Tibial artery (tissue), 4 donors: Measurements from ENCODE around the gene RCHY1.

ENCODE experiments used
- DNase-seq, 2 donors: peaks; one replicate each; pipeline ENCODE4 v3.0.0-alpha.2; 2019
- H3K27ac ChIP-seq, 2 donors: fragments of 200-600 bp; sonication (generic) in 1 of 2; 1 replicate in 1 of 2; 2 replicates in 1 of 2; pipeline ENCODE4 v1.5.1; 2018 to 2019; ENCODE audit warnings: mild to moderate bottlenecking in 1 of 2
- H3K27me3 ChIP-seq, 2 donors: fragments of 200-600 bp; sonication (generic) in 1 of 2; one replicate each; pipeline versions ENCODE4 v1.5.1 to v1.6.0; 2016 to 2019
- H3K36me3 ChIP-seq, 3 donors: fragments of 200-600 bp; sonication (generic) in 2 of 3; one replicate each; pipeline ENCODE4 v1.5.1; 2016 to 2019; ENCODE audit warnings: mild to moderate bottlenecking in 2 of 3
- H3K4me1 ChIP-seq, 4 donors: fragments of 200-600 bp; sonication (generic) in 2 of 4; 1 replicate in 3 of 4; 2 replicates in 1 of 4; pipeline ENCODE4 v1.5.1; 2016 to 2019
- H3K4me3 ChIP-seq, 2 donors: fragments of 200-600 bp; sonication (generic) in 1 of 2; 1 replicate in 1 of 2; 2 replicates in 1 of 2; pipeline ENCODE4 v1.5.1; 2018 to 2019; ENCODE audit warnings: mild to moderate bottlenecking in 2 of 2
- H3K9me3 ChIP-seq, 3 donors: fragments of 200-600 bp; sonication (generic) in 1 of 3; one replicate each; pipeline ENCODE4 v1.5.1; 2016 to 2019
- intact Hi-C: fragments of 100-400 bp; cut with DNase I; formaldehyde crosslinking; loops from one replicate; pipeline ENCODE4 v1.15.0; 2023; ENCODE audit warnings: low total_unique reads
- TF ChIP-seq, protein P1 (sequence below), 2 experiments: fragments of 200-600 bp in 1 of 2; fragments of 450-650 bp in 1 of 2; IDR thresholded peaks; one replicate each; pipeline ENCODE4 v1.5.1; 2017 to 2019; ENCODE audit warnings: antibody characterized with exemption in 2 of 2, mild to moderate bottlenecking in 1 of 2, moderate library complexity in 1 of 2

Gene RCHY1

GRCh38 chr4:75505630-75506029, 8.6 kb downstream of the RCHY1 start:
- intact Hi-C loops = no loop called here
- TF ChIP-seq, protein P1, sequence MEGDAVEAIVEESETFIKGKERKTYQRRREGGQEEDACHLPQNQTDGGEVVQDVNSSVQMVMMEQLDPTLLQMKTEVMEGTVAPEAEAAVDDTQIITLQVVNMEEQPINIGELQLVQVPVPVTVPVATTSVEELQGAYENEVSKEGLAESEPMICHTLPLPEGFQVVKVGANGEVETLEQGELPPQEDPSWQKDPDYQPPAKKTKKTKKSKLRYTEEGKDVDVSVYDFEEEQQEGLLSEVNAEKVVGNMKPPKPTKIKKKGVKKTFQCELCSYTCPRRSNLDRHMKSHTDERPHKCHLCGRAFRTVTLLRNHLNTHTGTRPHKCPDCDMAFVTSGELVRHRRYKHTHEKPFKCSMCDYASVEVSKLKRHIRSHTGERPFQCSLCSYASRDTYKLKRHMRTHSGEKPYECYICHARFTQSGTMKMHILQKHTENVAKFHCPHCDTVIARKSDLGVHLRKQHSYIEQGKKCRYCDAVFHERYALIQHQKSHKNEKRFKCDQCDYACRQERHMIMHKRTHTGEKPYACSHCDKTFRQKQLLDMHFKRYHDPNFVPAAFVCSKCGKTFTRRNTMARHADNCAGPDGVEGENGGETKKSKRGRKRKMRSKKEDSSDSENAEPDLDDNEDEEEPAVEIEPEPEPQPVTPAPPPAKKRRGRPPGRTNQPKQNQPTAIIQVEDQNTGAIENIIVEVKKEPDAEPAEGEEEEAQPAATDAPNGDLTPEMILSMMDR (IDR thresholded peaks at IDR 0.05) = no peak
- H3K36me3 ChIP-seq = peaks cover 15 to 35% (median 19%) of the 10 kb centered on the region in 3 donors
- no peak overlapping the region for H3K4me3 ChIP-seq
- H3K9me3 ChIP-seq = no peaks in the 10 kb centered on the region
- H3K27me3 ChIP-seq = no peaks in the 10 kb centered on the region
- DNase-seq = no peak
- peaks cover 0 to 18% (median 0%) of the 10 kb centered on the region in 4 donors for H3K4me1 ChIP-seq
- H3K27ac ChIP-seq = no peak overlapping the region

- Histone ChIP-seq H3K27me3 (no peaks in the 10 kb centered on the region), H3K9me3 (no peaks in the 10 kb centered on the region), H3K4me3 (no peak overlapping the region), H3K27ac (no peak overlapping the region), H3K36me3 (peaks cover 26 to 54% (median 30%) of the 10 kb centered on the region in 3 donors), H3K4me1 (no peaks in the 10 kb centered on the region)
- TF ChIP-seq, protein P1 (IDR thresholded peaks at IDR 0.05) = no peak
- no peak for DNase-seq
- intact Hi-C loops = loop anchor here (5.0 kb wide), 1 partner anchor 1110 kb away; no protein-coding TSS in a partner anchor
Measured at GRCh38 chr4:75502671-75503070, 11.5 kb downstream of the RCHY1 start.

- Histone ChIP-seq H3K9me3 (no peaks in the 10 kb centered on the region), H3K4me3 (no peak overlapping the region), H3K27ac (no peak overlapping the region), H3K27me3 (no peaks in the 10 kb centered on the region), H3K4me1 (peaks cover 0 to 7% (median 0%) of the 10 kb centered on the region in 4 donors), H3K36me3 (peaks cover 18 to 49% (median 27%) of the 10 kb centered on the region in 3 donors)
- DNase-seq = no peak
- TF ChIP-seq, protein P1 (IDR thresholded peaks at IDR 0.05) = no peak
- intact Hi-C loops = loop anchor here (5.0 kb wide), 1 partner anchor 1112 kb away; no protein-coding TSS in a partner anchor
Measured at GRCh38 chr4:75499900-75500299, 14.3 kb downstream of the RCHY1 start.

- Histone ChIP-seq H3K27ac (no peak overlapping the region), H3K9me3 (no peaks in the 10 kb centered on the region), H3K27me3 (no peaks in the 10 kb centered on the region), H3K36me3 (peaks cover 11 to 38% (median 14%) of the 10 kb centered on the region in 3 donors), H3K4me1 (peaks cover 0 to 17% (median 0%) of the 10 kb centered on the region in 4 donors), H3K4me3 (no peak overlapping the region)
- intact Hi-C loops = no loop called here
- no peak for DNase-seq
- TF ChIP-seq, protein P1 (IDR thresholded peaks at IDR 0.05) = no peak
Measured at GRCh38 chr4:75498041-75498440, 16.2 kb downstream of the RCHY1 start.

DNA sequence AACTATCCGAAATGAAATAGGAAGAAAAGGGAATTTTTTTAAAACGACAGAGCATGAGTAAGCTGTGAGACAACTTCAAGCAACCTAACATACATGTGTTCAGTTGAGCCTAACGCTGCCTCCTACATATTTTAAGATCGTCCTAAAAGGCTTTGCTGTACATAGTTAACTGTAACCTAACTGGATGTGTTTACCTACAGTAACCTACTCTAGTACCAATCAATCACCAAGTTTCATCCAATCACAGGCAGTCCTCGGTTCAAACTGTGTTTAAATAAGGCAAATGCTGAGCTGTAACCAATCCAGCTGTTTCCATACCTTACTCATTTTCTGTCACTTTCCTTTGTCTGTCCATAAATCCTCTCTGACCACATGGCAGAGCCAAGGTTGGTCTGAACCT, 17.1 kb downstream of the RCHY1 start:
- DNase-seq = no peak
- Histone ChIP-seq H3K27me3 (no peaks in the 10 kb centered on the region), H3K4me3 (no peak overlapping the region), H3K9me3 (no peaks in the 10 kb centered on the region), H3K27ac (no peak overlapping the region), H3K4me1 (peaks cover 0 to 17% (median 0%) of the 10 kb centered on the region in 4 donors), H3K36me3 (peaks cover 11 to 28% (median 17%) of the 10 kb centered on the region in 3 donors)
- TF ChIP-seq, protein P1 (IDR thresholded peaks at IDR 0.05) = no peak
- intact Hi-C loops = no loop called here

GRCh38 chr4:75496406-75496805, 17.8 kb downstream of the RCHY1 start:
- DNase-seq = no peak
- no peaks in the 10 kb centered on the region for H3K27me3 ChIP-seq
- intact Hi-C loops = no loop called here
- no peak overlapping the region for H3K27ac ChIP-seq
- H3K4me3 ChIP-seq = no peak overlapping the region
- TF ChIP-seq, protein P1 (IDR thresholded peaks at IDR 0.05) = no peak
- no peaks in the 10 kb centered on the region for H3K9me3 ChIP-seq
- peaks cover 0 to 17% (median 0%) of the 10 kb centered on the region in 4 donors for H3K4me1 ChIP-seq
- H3K36me3 ChIP-seq = peaks cover 17 to 30% (median 23%) of the 10 kb centered on the region in 3 donors
